ENCODE measurements around the gene SCD.

DNA sequence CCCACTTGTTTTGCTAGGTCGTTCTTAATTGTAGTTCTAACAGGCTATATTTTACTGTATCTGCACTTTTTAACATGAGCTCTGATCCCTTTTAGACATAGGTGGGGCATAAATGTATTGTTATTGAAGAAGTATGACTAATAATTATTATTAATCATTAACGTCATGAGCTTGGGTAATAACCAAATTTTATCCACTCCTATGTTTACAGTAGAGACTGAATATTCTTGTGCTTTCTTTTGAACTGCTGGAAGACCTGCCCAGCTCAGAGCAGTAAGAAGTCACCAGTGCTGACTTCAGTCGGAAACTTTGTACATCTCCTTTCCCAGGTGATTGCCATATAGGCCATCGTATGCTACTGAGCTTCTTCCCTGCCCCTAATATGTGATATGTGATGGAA lies 35.7 kb upstream of the SCD start:
- TF ChIP-seq, protein P1, sequence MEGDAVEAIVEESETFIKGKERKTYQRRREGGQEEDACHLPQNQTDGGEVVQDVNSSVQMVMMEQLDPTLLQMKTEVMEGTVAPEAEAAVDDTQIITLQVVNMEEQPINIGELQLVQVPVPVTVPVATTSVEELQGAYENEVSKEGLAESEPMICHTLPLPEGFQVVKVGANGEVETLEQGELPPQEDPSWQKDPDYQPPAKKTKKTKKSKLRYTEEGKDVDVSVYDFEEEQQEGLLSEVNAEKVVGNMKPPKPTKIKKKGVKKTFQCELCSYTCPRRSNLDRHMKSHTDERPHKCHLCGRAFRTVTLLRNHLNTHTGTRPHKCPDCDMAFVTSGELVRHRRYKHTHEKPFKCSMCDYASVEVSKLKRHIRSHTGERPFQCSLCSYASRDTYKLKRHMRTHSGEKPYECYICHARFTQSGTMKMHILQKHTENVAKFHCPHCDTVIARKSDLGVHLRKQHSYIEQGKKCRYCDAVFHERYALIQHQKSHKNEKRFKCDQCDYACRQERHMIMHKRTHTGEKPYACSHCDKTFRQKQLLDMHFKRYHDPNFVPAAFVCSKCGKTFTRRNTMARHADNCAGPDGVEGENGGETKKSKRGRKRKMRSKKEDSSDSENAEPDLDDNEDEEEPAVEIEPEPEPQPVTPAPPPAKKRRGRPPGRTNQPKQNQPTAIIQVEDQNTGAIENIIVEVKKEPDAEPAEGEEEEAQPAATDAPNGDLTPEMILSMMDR (IDR thresholded peaks at IDR 0.05; ENCODE audit: poor library complexity) = no peak
- TF ChIP-seq EZH2phosphoT487 (IDR thresholded peaks at IDR 0.05; ENCODE audit: low read depth, severe bottlenecking, unreplicated experiment) = no peak

Measured in hepatocyte (in vitro differentiated cells).